Gastrocnemius medialis (tissue), 4 donors: Measurements from ENCODE around the gene HPCAL1. TPM values are rescaled to one million over a fixed set of nuclear protein-coding genes. Genes with fewer than 3 reads are reported as not detected.
"Not testable (repeated sequence)": the region's sequence is repeated elsewhere in the genome, so short reads cannot be mapped to it uniquely, and the experiment has no call there.

Experiments used
- ATAC-seq, 2 donors: fragments of 150-250 bp; one replicate each; pipeline ENCODE4 v1.9.1; 2016
- DNase-seq, 2 donors: peaks; one replicate each; pipeline ENCODE4 v3.0.0-alpha.2; 2019
- H3K27ac ChIP-seq, 4 donors: fragments of 200-600 bp; sonication (generic); 1 replicate in 1 of 4; 2 replicates in 3 of 4; pipeline ENCODE4 v1.5.1; 2016 to 2018; ENCODE audit warnings: mild to moderate bottlenecking in 2 of 4, moderate library complexity in 1 of 4
- H3K27me3 ChIP-seq, 3 donors: fragments of 200-600 bp; sonication (generic) in 2 of 3; 1 replicate in 1 of 3; 2 replicates in 2 of 3; pipeline versions ENCODE4 v1.5.1 to v1.6.0; 2016 to 2019; ENCODE audit warnings: mild to moderate bottlenecking in 1 of 3, moderate library complexity in 1 of 3
- H3K36me3 ChIP-seq, 2 donors: fragments of 200-600 bp; sonication (generic) in 1 of 2; one replicate each; pipeline ENCODE4 v1.5.1; 2017 to 2018
- H3K4me1 ChIP-seq, 2 donors: fragments of 200-600 bp; sonication (generic) in 1 of 2; one replicate each; pipeline ENCODE4 v1.5.1; 2016 to 2017; ENCODE audit warnings: mild to moderate bottlenecking in 2 of 2
- H3K4me3 ChIP-seq, 4 donors: fragments of 200-600 bp; sonication (generic) in 3 of 4; 1 replicate in 1 of 4; 2 replicates in 3 of 4; pipeline ENCODE4 v1.5.1; 2016 to 2019; ENCODE audit warnings: mild to moderate bottlenecking in 2 of 4
- H3K9me3 ChIP-seq, 3 donors: fragments of 200-600 bp; sonication (generic) in 2 of 3; 1 replicate in 1 of 3; 2 replicates in 2 of 3; pipeline ENCODE4 v1.5.1; 2016 to 2019
- POLR2A ChIP-seq, 2 donors: fragments of 450-650 bp; IDR thresholded peaks; one replicate each; pipeline ENCODE4 v1.6.1; 2017; ENCODE audit warnings: antibody characterized with exemption in 2 of 2, mild to moderate bottlenecking in 2 of 2, moderate library complexity in 2 of 2
- in situ Hi-C, 4 donors: fragments of 200-750 bp; cut with MboI; loops; one replicate each; pipeline versions ENCODE4 v1.15.0 to v1.8.0; 2017; ENCODE audit warnings: low sequenced_read_pairs in 4 of 4
- intact Hi-C: fragments of 100-400 bp; cut with DNase I; formaldehyde crosslinking; loops from one replicate; pipeline ENCODE4 v1.15.1; 2023; ENCODE audit warnings: low total_unique reads
- total RNA-seq, 4 donors: library from RNA; depleted of rRNA; stranded (reverse); fragments of >200 nt; gene quantifications; one replicate each; pipeline versions ENCODE4 v1.1.0 to v1.2.3, GENCODE V29; 2016
- TF ChIP-seq, protein P1 (sequence below), 5 experiments: fragments of 450-650 bp in 3 of 5; fragments of 200-600 bp in 2 of 5; sonication (generic) in 2 of 5; IDR thresholded peaks in 4 of 5; conservative IDR thresholded peaks in 1 of 5; 1 replicate in 4 of 5; 2 replicates in 1 of 5; pipeline ENCODE4 v1.5.1; 2016 to 2019; ENCODE audit warnings: antibody characterized with exemption in 5 of 5, mild to moderate bottlenecking in 3 of 5, moderate library complexity in 3 of 5

The HPCAL1 gene
- total RNA-seq, 4 donors from 2014 or later = 29.0 to 45.5 (median 34.5) TPM

GRCh38 chr2:10297959-10298531 is 4.7 kb upstream of the HPCAL1 start:
- Histone ChIP-seq H3K36me3 (no peaks in the 10 kb centered on the region), H3K27ac (peak overlapping the region; percentile 45 to 66 (median 54)), H3K9me3 (no peaks in the 10 kb centered on the region), H3K4me1 (peaks cover 0 to 4% of the 10 kb centered on the region in 2 donors), H3K4me3 (no peak overlapping the region), H3K27me3 (no peaks in the 10 kb centered on the region)
- DNase-seq = peak; percentile 41 to 57
- ATAC-seq = peak; percentile 29 to 64
- in situ Hi-C loops = no loop called here
- TF ChIP-seq, protein P1, sequence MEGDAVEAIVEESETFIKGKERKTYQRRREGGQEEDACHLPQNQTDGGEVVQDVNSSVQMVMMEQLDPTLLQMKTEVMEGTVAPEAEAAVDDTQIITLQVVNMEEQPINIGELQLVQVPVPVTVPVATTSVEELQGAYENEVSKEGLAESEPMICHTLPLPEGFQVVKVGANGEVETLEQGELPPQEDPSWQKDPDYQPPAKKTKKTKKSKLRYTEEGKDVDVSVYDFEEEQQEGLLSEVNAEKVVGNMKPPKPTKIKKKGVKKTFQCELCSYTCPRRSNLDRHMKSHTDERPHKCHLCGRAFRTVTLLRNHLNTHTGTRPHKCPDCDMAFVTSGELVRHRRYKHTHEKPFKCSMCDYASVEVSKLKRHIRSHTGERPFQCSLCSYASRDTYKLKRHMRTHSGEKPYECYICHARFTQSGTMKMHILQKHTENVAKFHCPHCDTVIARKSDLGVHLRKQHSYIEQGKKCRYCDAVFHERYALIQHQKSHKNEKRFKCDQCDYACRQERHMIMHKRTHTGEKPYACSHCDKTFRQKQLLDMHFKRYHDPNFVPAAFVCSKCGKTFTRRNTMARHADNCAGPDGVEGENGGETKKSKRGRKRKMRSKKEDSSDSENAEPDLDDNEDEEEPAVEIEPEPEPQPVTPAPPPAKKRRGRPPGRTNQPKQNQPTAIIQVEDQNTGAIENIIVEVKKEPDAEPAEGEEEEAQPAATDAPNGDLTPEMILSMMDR (IDR thresholded peaks at IDR 0.05 in 4 of 5, conservative IDR thresholded peaks at IDR 0.05 in 1 of 5) = no peak
- TF ChIP-seq POLR2A (IDR thresholded peaks at IDR 0.05) = no peak
- intact Hi-C loops = no loop called here

DNA sequence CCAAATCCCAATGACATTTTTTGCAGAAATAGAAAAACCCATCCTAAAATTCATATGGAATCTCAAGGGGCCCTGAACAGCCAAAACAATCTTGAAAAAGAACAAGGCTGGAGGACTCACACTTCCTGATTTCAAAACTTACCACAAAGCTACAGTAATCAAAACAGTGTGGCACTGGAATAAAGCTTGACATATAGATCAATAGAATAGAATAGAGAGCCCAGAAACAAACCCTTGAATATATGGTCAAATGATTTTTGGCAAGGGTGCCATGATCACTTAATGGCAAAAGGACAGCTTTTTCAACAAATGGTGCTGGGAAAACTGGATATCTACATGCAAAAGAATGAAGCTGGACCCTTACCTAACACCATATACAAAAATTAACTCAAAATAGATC is 3.9 kb upstream of the HPCAL1 start:
- Histone ChIP-seq H3K27ac (peak overlapping the region in 1 of 4 donors; percentile 45), H3K4me1 (peaks cover 0 to 11% of the 10 kb centered on the region in 2 donors)
- H3K27me3 ChIP-seq, DNase-seq, intact Hi-C loops, H3K4me3 ChIP-seq, ATAC-seq, H3K36me3 ChIP-seq, H3K9me3 ChIP-seq, in situ Hi-C loops: not testable (repeated sequence)

DNA sequence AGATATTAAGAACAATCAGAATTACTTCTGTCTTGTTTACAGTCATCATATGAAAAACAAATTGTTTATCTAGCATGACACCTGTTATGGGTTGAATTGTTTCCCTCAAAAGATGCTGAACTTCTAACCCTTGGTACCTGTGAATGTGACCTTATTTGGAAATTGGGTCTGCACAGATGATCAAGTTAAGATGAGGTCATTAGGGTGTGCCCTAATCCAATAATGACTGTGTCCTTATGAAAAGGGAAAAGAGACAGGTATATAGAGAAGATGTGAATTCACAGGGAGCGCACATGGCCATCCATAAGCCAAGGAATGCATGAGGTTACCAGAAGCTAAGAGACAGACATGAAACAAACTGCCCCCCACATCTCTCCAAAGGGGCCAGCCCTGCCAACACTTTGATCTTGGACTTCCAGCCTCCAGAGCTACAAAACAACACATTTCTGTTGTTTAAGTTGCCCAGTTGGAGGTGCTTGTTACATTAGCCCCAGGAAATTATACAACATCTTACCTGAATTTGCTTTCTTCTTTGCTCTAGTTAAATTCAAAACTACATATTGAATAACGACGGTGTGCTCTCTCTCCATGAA is 2.3 kb upstream of the HPCAL1 start:
- TF ChIP-seq POLR2A (IDR thresholded peaks at IDR 0.05) = no peak
- TF ChIP-seq, protein P1 (IDR thresholded peaks at IDR 0.05 in 4 of 5, conservative IDR thresholded peaks at IDR 0.05 in 1 of 5) = no peak
- intact Hi-C loops = loop anchor here (5.0 kb wide), 1 partner anchor 178 kb away; the partner anchor contains the start of gene RRM2
- no peaks in the 10 kb centered on the region for H3K27me3 ChIP-seq
- no peaks in the 10 kb centered on the region for H3K9me3 ChIP-seq
- ATAC-seq (no peak), DNase-seq (no peak)
- peaks cover 12 to 22% of the 10 kb centered on the region in 2 donors for H3K4me1 ChIP-seq
- no peaks in the 10 kb centered on the region for H3K36me3 ChIP-seq
- H3K27ac ChIP-seq = no peak overlapping the region
- in situ Hi-C loops = no loop called here
- no peak overlapping the region for H3K4me3 ChIP-seq

DNA sequence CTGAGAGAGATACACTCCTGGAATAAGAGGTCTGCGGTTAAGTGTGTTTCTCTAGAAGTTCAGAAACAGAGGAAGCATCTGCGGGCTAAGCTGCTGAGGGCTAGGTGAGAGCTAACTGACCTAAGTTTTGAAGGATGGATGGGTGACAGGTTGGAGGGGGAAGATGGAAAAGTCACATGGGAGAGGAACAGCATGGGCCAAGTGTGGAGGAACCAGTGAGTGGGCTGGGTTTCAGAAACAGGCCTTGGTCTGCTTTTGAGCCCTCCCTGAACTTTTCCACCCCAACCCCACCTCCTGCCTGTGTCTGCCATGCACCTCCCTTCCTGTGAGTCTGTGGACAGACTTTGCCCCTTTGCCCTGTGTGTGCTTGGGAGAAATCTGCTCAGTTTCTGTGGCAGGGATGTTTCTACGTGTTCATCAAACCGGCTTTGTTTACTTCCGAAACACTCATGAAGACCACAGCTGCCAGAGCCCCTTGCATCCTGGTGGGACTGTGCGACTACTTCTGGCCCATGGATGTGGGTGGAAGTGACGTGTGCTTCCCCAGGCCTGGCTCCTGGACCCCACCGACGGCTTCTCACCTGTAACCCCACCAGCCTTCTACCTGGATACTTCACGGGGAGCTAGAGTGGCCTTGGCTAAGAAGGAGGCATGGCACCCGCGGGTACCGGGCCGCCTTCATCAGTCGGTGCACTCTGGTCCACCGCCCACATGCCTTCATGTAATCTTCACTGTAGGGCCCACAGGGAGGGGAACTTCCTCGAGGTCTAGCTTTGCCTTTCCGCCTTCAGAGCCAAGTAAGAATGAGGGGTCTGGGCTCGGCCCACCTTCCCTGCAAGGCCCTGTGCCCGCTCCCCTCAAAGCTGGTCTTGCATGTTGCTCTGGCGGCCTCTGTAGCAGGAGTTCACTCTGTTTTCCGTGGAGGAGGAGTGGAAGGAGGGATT is 1.4 kb upstream of the HPCAL1 start:
- Histone ChIP-seq H3K27me3 (no peaks in the 10 kb centered on the region), H3K9me3 (no peaks in the 10 kb centered on the region), H3K36me3 (no peaks in the 10 kb centered on the region), H3K27ac (peak overlapping the region in 2 of 4 donors; percentile 78 to 79), H3K4me1 (peaks cover 18 to 22% of the 10 kb centered on the region in 2 donors), H3K4me3 (no peak overlapping the region)
- TF ChIP-seq, protein P1 (IDR thresholded peaks at IDR 0.05 in 4 of 5, conservative IDR thresholded peaks at IDR 0.05 in 1 of 5) = no peak
- TF ChIP-seq POLR2A (IDR thresholded peaks at IDR 0.05) = no peak
- in situ Hi-C loops (no loop called here), intact Hi-C loops (loop anchor here (5.0 kb wide), 1 partner anchor 179 kb away; the partner anchor contains the start of gene RRM2)
- DNase-seq = no peak
- ATAC-seq = no peak
